ENCODE measurements around the gene RSBN1L.

DNA sequence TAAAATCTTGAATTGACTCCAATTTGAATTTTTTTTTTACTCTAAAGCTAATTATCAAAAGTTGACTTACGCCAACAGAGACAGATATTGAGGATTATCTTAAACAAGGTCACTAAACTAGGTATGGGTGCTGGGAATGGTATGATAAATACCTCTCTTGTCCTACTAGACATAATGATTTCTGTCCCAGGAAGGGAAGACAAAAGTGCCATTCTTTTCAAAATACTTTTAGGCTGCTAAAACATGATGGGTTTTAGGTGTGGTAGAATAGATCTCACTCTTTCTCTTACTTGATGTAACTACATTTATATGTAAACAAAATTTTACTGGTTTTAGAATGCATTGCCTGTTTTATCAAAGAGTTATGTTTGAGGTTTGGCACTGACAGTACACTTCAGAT lies 86.9 kb downstream of the RSBN1L start:
- TF ChIP-seq, protein P1, sequence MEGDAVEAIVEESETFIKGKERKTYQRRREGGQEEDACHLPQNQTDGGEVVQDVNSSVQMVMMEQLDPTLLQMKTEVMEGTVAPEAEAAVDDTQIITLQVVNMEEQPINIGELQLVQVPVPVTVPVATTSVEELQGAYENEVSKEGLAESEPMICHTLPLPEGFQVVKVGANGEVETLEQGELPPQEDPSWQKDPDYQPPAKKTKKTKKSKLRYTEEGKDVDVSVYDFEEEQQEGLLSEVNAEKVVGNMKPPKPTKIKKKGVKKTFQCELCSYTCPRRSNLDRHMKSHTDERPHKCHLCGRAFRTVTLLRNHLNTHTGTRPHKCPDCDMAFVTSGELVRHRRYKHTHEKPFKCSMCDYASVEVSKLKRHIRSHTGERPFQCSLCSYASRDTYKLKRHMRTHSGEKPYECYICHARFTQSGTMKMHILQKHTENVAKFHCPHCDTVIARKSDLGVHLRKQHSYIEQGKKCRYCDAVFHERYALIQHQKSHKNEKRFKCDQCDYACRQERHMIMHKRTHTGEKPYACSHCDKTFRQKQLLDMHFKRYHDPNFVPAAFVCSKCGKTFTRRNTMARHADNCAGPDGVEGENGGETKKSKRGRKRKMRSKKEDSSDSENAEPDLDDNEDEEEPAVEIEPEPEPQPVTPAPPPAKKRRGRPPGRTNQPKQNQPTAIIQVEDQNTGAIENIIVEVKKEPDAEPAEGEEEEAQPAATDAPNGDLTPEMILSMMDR (IDR thresholded peaks at IDR 0.05; ENCODE audit: poor library complexity): no peak
- TF ChIP-seq EZH2 (IDR thresholded peaks at IDR 0.05; ENCODE audit: borderline replicate concordance) (no peak), EZH2phosphoT487 (IDR thresholded peaks at IDR 0.05; ENCODE audit: low read depth, severe bottlenecking, unreplicated experiment) (no peak)
